AG09309 (cell line): ENCODE results near the gene FTSJ3.

Experiments used
- DNase-seq: peaks from one replicate; pipeline ENCODE4 v3.0.0-alpha.2; 2010; ENCODE audit warnings: low read depth
- H3K4me3 ChIP-seq: 2 replicates; pipeline ENCODE4 v1.5.1; 2011; ENCODE audit warnings: mild to moderate bottlenecking, low read depth, low read length, moderate library complexity; ENCODE audit not compliant: control insufficient read depth
- TF ChIP-seq, protein P1 (sequence below): IDR thresholded peaks from 2 replicates; pipeline ENCODE4 v1.5.1; 2011; ENCODE audit warnings: mild to moderate bottlenecking, low read depth, low read length, inconsistent platforms; ENCODE audit not compliant: insufficient read depth, control insufficient read depth; ENCODE audit errors: missing control alignments

Gene FTSJ3

DNA sequence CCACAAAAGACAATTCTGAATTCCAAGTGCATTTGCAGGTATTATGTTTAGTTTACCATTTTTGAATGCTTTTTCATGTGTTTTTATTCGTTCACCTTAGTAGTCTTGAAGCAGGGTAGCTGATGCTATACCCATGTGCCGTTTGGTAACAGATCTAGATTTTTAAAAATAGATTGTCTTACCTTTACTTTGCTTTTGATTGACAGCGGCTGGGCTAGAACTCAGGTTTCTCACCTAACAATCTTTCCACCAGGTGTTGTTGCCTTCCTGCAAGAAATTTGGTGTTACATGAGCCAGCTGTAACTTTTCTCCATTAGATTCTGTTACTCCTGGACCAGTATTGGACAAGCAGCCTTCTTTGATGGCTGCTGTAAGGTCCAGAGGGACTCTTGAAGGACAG lies 1.5 kb upstream of the FTSJ3 start:
- DNase-seq = no peak
- no peak overlapping the region for H3K4me3 ChIP-seq
- TF ChIP-seq, protein P1, sequence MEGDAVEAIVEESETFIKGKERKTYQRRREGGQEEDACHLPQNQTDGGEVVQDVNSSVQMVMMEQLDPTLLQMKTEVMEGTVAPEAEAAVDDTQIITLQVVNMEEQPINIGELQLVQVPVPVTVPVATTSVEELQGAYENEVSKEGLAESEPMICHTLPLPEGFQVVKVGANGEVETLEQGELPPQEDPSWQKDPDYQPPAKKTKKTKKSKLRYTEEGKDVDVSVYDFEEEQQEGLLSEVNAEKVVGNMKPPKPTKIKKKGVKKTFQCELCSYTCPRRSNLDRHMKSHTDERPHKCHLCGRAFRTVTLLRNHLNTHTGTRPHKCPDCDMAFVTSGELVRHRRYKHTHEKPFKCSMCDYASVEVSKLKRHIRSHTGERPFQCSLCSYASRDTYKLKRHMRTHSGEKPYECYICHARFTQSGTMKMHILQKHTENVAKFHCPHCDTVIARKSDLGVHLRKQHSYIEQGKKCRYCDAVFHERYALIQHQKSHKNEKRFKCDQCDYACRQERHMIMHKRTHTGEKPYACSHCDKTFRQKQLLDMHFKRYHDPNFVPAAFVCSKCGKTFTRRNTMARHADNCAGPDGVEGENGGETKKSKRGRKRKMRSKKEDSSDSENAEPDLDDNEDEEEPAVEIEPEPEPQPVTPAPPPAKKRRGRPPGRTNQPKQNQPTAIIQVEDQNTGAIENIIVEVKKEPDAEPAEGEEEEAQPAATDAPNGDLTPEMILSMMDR = no peak

DNA sequence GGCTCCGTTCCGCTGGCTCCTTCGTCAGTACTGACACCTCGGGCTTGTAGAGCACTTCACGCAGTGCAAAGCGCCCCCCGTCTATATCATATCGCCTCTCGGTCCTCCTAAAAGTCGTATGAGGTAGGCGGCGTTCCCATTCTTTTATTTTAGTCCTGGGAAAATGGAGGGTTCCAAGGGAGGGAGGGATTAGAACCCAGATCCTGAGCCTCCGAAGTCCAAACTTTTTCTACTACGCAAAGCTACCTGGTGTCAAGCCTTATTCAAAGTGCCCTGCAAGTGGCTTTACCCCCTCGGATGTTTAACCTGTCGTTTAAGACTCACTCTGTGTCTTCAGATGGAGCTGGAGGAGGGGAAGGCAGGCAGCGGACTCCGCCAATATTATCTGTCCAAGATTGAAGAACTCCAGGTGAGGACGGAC lies 348 bp upstream of the FTSJ3 start:
- peak overlapping the region; percentile 69 for H3K4me3 ChIP-seq
- TF ChIP-seq, protein P1 = no peak
- DNase-seq = no peak

DNA sequence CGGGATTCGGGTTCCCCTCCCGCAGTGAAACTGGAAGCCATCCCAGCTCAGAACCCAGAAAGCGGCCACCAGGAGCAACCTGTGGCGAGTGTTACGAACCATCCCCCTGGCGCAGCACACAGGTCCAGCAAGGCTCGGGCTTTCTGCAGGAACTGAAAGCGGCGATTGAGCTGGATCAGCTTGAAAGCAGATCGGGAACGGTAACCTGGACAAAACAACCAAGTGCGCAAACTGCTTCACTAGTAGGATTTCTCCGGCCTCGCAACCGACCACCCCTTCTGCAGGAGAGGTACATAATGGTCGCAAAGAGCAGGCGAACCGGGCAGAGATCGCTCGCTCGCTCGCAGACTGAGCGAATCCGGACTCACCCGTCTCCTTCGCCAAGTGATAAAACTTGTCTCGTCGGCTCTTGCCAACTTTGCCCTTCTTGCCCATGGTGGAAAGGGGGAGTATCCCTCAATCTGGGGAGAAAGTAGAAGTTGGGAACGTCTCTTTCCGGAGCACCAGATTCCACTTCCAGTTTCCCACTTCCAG lies 928 bp downstream of the FTSJ3 start:
- TF ChIP-seq, protein P1 = no peak
- no peak for DNase-seq
- peak overlapping the region; percentile 69 for H3K4me3 ChIP-seq

DNA sequence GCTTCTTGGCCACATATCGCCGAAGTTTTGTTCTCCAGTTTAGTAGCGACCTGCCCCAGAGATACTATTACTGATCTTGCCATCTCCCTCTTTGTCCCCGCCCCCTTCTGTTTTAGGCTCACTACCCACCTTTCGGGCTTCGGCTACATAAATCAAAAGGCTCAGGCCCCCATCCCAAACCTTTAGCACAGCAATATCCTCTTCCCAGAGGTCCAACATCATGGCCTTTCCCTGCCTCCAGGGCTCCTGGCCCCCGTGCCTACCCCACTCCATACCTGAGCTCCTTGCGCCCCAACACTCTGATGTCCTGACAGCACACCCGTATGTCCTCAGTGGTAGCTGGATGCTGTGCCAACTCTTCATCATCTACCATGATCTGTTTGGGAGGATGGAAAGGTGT lies 3.1 kb downstream of the FTSJ3 start:
- DNase-seq = no peak
- TF ChIP-seq, protein P1 = no peak
- H3K4me3 ChIP-seq = no peak overlapping the region

DNA sequence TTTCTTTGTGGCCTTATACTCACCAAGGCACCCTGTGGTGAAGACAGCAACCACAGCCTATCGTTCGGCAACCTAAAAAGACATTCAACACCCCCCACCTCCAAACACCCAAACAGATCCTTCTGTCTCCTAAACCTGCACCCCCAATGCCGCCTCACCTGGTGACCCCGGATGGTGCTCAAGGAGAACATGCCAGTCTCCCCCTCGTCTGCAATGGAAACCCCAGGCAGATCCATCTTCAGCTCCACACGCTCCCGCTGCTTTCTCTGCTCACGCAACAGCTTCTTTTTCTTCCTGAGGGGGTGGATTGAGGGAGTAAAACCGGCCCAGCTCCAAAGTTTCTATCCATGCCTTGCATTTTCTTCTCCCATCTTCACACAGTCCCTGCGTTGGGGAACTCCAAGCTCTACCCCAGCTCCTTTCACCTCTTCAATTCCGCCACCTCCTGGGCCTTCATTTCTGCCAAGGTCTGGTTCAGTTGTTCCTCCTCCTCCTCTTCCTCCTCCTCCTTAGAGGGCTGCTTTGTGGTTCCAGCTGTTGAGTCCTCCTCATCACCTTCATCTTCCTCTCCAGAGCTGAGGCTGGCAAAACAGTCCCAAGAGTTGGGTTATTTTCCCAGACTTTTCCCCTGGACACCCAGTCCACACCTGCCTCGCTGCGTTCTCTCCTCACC lies 3.7 kb downstream of the FTSJ3 start:
- no peak overlapping the region for H3K4me3 ChIP-seq
- TF ChIP-seq, protein P1 = no peak
- no peak for DNase-seq

DNA sequence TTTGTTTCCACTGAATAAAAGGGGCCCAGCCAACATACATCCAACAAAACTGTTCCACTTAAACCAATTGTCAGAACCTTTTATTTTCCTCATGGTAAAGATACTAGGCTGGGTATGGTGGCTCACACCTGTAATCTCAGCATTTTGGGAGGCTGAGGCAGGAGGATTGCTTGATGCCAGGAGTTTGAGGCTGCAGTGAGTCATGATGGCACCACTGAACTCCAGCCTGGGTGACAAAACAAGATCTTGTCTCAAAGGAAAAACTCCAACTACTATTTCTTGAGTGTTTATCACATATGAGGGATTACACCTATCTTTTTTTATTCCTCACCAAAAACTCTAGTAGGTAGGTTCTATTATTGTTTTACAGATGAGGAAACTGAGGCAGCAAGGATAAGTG lies 4.9 kb downstream of the FTSJ3 start:
- no peak for DNase-seq
- no peak overlapping the region for H3K4me3 ChIP-seq
- TF ChIP-seq, protein P1 = no peak
